Adrenal gland (tissue), 5 donors: Measurements from ENCODE around the gene NME1.
"Not testable (repeated sequence)": the region's sequence is repeated elsewhere in the genome, so short reads cannot be mapped to it uniquely, and the experiment has no call there.

Experiments
- CTCF ChIP-seq, 6 experiments: fragments of 450-650 bp in 4 of 6; fragments of 200-600 bp in 2 of 6; sonication (generic) in 1 of 6; IDR thresholded peaks; 1 replicate in 5 of 6; 2 replicates in 1 of 6; pipeline versions ENCODE4 v1.5.1 to v1.8.0; 2016 to 2021; ENCODE audit warnings: antibody characterized with exemption in 6 of 6, mild to moderate bottlenecking in 2 of 6, moderate library complexity in 1 of 6
- POLR2A ChIP-seq, 2 donors: fragments of 450-650 bp; IDR thresholded peaks; one replicate each; pipeline ENCODE4 v1.6.1; 2017; ENCODE audit warnings: antibody characterized with exemption in 2 of 2, mild to moderate bottlenecking in 2 of 2, moderate library complexity in 1 of 2
- donor health status: DM: no; HTN: no; CAD: no.

GRCh38 chr17:51122473-51123115, 30.8 kb upstream of the NME1 start:
- not testable (repeated sequence) for TF ChIP-seq CTCF, POLR2A (IDR thresholded peaks at IDR 0.05)
